ENCODE measurements around the gene TMEM190.

DNA sequence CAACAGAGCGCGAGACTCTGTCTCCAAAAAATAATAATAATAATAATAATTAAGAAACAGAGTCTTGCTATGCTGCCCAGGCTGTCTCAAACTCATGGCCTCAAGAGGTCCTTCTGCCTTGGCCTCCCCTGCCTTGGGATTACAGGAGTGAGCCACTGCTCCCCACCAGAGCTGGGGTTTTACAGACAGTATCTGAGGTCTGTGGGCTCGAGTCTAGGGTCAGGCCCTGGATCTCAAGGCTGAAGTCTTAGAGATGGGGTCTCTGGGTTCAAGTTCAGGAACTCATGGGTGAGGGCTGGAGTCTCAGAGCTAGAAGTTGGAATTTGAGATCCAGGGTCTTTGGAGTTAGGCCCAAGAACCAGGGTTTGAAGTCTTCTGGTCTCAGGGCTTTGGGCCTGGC is 9.8 kb upstream of the TMEM190 start:
- TF ChIP-seq POLR2AphosphoS5 (IDR thresholded peaks at IDR 0.05; ENCODE audit: low read depth, low read length): no peak
- TF ChIP-seq POLR2A (IDR thresholded peaks at IDR 0.05; ENCODE audit: low read depth, low read length): no peak
- TF ChIP-seq TAF1 (IDR thresholded peaks at IDR 0.05; ENCODE audit: borderline replicate concordance, low read depth, low read length): no peak

Data from GM12892 (cell line).